Measurements from ENCODE around the gene IRAK2. TPM values are rescaled to one million over a fixed set of nuclear protein-coding genes. Genes with fewer than 3 reads are reported as not detected.
"Not testable (repeated sequence)": the region's sequence is repeated elsewhere in the genome, so short reads cannot be mapped to it uniquely, and the experiment has no call there.

Gene IRAK2
- polyA plus RNA-seq, 3 donors = 0.69 to 0.99 (median 0.97) TPM

- DNase-seq (ENCODE audit: low read depth in 3 of 3, low spot score in 2 of 3) = peak; percentile 74 to 86 (median 80)
Observed at GRCh38 chr3:10248184-10248983, 83.7 kb downstream of the IRAK2 start, which contains the start of gene TATDN2. Gene TATDN2 (plus strand): TSS chr3:10248459. CDS start chr3:10249201, 742 bp downstream.

- DNase-seq (ENCODE audit: low read depth in 3 of 3, low spot score in 2 of 3) = no peak
Observed at GRCh38 chr3:10248984-10249748, 84.4 kb downstream of the IRAK2 start.

- no peak for DNase-seq (ENCODE audit: low read depth in 3 of 3, low spot score in 2 of 3)
Observed at GRCh38 chr3:10249833-10250232, 85.1 kb downstream of the IRAK2 start.

- no peak for DNase-seq (ENCODE audit: low read depth in 3 of 3, low spot score in 2 of 3)
Observed at GRCh38 chr3:10251006-10251405, 86.3 kb downstream of the IRAK2 start.

GRCh38 chr3:10253731-10254130 lies 89.0 kb downstream of the IRAK2 start:
- DNase-seq (ENCODE audit: low read depth in 3 of 3, low spot score in 2 of 3) = no peak

- no peak for DNase-seq (ENCODE audit: low read depth in 3 of 3, low spot score in 2 of 3)
Observed at GRCh38 chr3:10255835-10256234, 91.1 kb downstream of the IRAK2 start.

GRCh38 chr3:10259036-10259435 lies 94.3 kb downstream of the IRAK2 start:
- DNase-seq (ENCODE audit: low read depth in 3 of 3, low spot score in 2 of 3) = no peak

- no peak for DNase-seq (ENCODE audit: low read depth in 3 of 3, low spot score in 2 of 3)
Observed at GRCh38 chr3:10259798-10260197, 95.1 kb downstream of the IRAK2 start.

GRCh38 chr3:10260211-10260701 lies 95.5 kb downstream of the IRAK2 start:
- no peak for DNase-seq (ENCODE audit: low read depth in 3 of 3, low spot score in 2 of 3)

- DNase-seq (ENCODE audit: low read depth in 3 of 3, low spot score in 2 of 3) = no peak
Observed at GRCh38 chr3:10262027-10262426, 97.3 kb downstream of the IRAK2 start.

GRCh38 chr3:10263646-10264363 lies 99.1 kb downstream of the IRAK2 start:
- no peak for DNase-seq (ENCODE audit: low read depth in 3 of 3, low spot score in 2 of 3)

- no peak for DNase-seq (ENCODE audit: low read depth in 3 of 3, low spot score in 2 of 3)
Observed at GRCh38 chr3:10265833-10266232, 101.1 kb downstream of the IRAK2 start.

GRCh38 chr3:10266936-10267335 lies 102.2 kb downstream of the IRAK2 start:
- DNase-seq (ENCODE audit: low read depth in 3 of 3, low spot score in 2 of 3) = not testable (repeated sequence)

GRCh38 chr3:10268116-10268515 lies 103.4 kb downstream of the IRAK2 start:
- DNase-seq (ENCODE audit: low read depth in 3 of 3, low spot score in 2 of 3) = no peak

GRCh38 chr3:10268930-10269329 lies 104.2 kb downstream of the IRAK2 start:
- no peak for DNase-seq (ENCODE audit: low read depth in 3 of 3, low spot score in 2 of 3)

GRCh38 chr3:10269443-10269842 lies 104.7 kb downstream of the IRAK2 start:
- DNase-seq (ENCODE audit: low read depth in 3 of 3, low spot score in 2 of 3) = no peak

GRCh38 chr3:10272476-10272875 lies 107.8 kb downstream of the IRAK2 start:
- DNase-seq (ENCODE audit: low read depth in 3 of 3, low spot score in 2 of 3) = not testable (repeated sequence)

GRCh38 chr3:10272977-10273376 lies 108.3 kb downstream of the IRAK2 start:
- DNase-seq (ENCODE audit: low read depth in 3 of 3, low spot score in 2 of 3) = no peak

GRCh38 chr3:10273702-10274305 lies 109.1 kb downstream of the IRAK2 start:
- no peak for DNase-seq (ENCODE audit: low read depth in 3 of 3, low spot score in 2 of 3)

- DNase-seq (ENCODE audit: low read depth in 3 of 3, low spot score in 2 of 3) = no peak
Observed at GRCh38 chr3:10274601-10275000, 109.9 kb downstream of the IRAK2 start.

Data from right renal cortex interstitium (tissue), 3 donors.